ENCODE data around the gene HAUS8. TPM values are rescaled to one million over a fixed set of nuclear protein-coding genes. Genes with fewer than 3 reads are reported as not detected.

HAUS8 gene
- total RNA-seq, 1 experiment from 2014 or later: 19.1 TPM

DNA sequence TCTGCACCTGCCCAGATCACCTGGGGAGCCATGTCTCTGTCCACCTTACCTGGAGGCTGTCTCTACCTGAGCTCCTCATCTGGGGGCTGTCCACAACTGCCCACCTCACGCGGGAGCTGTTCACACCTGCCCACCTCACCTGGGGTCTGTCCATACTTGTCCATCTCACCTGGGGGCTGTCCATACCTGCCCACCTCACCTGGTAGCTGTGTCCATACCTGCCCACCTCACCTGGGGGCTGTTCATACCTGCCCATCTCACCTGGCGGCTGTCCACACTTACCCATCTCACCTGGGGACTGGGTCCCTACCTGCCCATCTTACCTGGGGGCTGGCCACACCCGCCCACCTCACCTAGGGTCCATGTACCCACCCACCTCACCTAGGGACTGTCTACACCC, 38.6 kb downstream of the HAUS8 start:
- no TSS peak for BruUV-seq (replicated peaks)
- H3K27ac ChIP-seq (ENCODE audit: low read length): no peak overlapping the region
- H3K36me3 ChIP-seq (ENCODE audit: low read depth, low read length): no peaks in the 10 kb centered on the region
- H3K79me2 ChIP-seq (ENCODE audit: low read length): no peaks in the 10 kb centered on the region
- H2AFZ ChIP-seq (ENCODE audit: low read length): no peak overlapping the region
- H3K9ac ChIP-seq (ENCODE audit: low read length): no peak overlapping the region
- no peaks in the 10 kb centered on the region for H3K9me3 ChIP-seq (ENCODE audit: low read length)
- no peaks in the 10 kb centered on the region for H3F3A ChIP-seq (ENCODE audit: low read length, unreplicated experiment)
- ATAC-seq: no peak
- TF ChIP-seq, protein P1, sequence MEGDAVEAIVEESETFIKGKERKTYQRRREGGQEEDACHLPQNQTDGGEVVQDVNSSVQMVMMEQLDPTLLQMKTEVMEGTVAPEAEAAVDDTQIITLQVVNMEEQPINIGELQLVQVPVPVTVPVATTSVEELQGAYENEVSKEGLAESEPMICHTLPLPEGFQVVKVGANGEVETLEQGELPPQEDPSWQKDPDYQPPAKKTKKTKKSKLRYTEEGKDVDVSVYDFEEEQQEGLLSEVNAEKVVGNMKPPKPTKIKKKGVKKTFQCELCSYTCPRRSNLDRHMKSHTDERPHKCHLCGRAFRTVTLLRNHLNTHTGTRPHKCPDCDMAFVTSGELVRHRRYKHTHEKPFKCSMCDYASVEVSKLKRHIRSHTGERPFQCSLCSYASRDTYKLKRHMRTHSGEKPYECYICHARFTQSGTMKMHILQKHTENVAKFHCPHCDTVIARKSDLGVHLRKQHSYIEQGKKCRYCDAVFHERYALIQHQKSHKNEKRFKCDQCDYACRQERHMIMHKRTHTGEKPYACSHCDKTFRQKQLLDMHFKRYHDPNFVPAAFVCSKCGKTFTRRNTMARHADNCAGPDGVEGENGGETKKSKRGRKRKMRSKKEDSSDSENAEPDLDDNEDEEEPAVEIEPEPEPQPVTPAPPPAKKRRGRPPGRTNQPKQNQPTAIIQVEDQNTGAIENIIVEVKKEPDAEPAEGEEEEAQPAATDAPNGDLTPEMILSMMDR (conservative IDR thresholded peaks at IDR 0.05; ENCODE audit: low read depth, low read length): no peak
- TF ChIP-seq EZH2 (IDR thresholded peaks at IDR 0.05; ENCODE audit: low read length, unreplicated experiment): no peak
- TF ChIP-seq EZH2phosphoT487 (IDR thresholded peaks at IDR 0.05; ENCODE audit: borderline replicate concordance, low read length): no peak
- no peak overlapping the region for H3K4me2 ChIP-seq (ENCODE audit: low read length)
- CTCF ChIA-PET: no interaction called here
- no peaks in the 10 kb centered on the region for H3K4me1 ChIP-seq (ENCODE audit: insufficient read depth, low read length)
- H4K20me1 ChIP-seq (ENCODE audit: low read length): no peaks in the 10 kb centered on the region
- intact Hi-C loops (cut with micrococcal nuclease): no loop called here
- H3K4me3 ChIP-seq (ENCODE audit: low read length): no peak overlapping the region
- no peaks in the 10 kb centered on the region for H3K9me2 ChIP-seq (replicated peaks; ENCODE audit: low read length)
- POLR2A ChIA-PET (ENCODE audit: unreplicated experiment): no interaction called here
- H3K27me3 ChIP-seq (ENCODE audit: low read length): no peaks in the 10 kb centered on the region
- no peak for DNase-seq

DNA sequence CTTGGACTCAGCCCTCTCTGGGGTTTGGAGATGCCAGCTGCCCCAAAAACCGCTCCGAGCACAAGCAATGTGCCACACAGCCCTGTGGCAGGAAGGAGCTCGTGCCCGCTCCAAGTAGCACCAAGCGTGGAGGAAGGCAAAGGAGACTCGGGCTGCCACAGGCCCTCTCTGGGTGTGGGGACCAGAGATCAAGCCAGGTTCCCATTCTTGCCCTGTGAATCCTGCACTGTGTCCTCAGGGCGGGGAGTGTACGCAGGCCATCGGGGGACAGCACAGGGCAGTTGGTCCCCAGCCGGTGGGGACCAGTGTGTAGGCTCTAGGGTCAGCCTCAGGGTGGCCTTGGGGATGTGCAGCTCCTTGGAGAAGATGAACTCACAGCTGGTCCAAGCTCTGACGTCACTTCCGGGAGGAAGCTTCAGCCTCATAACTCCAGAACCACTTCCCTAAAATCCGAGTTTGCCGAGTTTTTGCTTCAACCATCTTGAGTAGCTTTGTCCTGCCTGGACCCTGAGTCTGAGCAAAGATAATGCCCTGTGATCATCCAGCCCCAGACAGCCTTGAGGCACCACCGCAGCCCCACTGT, 39.3 kb downstream of the HAUS8 start:
- BruUV-seq (replicated peaks): no TSS peak
- Histone ChIP-seq H3K9me2 (replicated peaks; ENCODE audit: low read length) (no peaks in the 10 kb centered on the region), H3K4me2 (ENCODE audit: low read length) (no peak overlapping the region), H3K27ac (ENCODE audit: low read length) (no peak overlapping the region), H3K9me3 (ENCODE audit: low read length) (no peaks in the 10 kb centered on the region), H3K9ac (ENCODE audit: low read length) (no peak overlapping the region), H4K20me1 (ENCODE audit: low read length) (no peaks in the 10 kb centered on the region), H3K4me1 (ENCODE audit: insufficient read depth, low read length) (no peaks in the 10 kb centered on the region), H3K79me2 (ENCODE audit: low read length) (no peaks in the 10 kb centered on the region), H3K4me3 (ENCODE audit: low read length) (no peak overlapping the region), H2AFZ (ENCODE audit: low read length) (no peak overlapping the region), H3F3A (ENCODE audit: low read length, unreplicated experiment) (no peaks in the 10 kb centered on the region), H3K36me3 (ENCODE audit: low read depth, low read length) (no peaks in the 10 kb centered on the region), H3K27me3 (ENCODE audit: low read length) (no peaks in the 10 kb centered on the region)
- ATAC-seq: no peak
- POLR2A ChIA-PET (ENCODE audit: unreplicated experiment): no interaction called here
- CTCF ChIA-PET: no interaction called here
- intact Hi-C loops (cut with micrococcal nuclease): no loop called here
- no peak for TF ChIP-seq EZH2 (IDR thresholded peaks at IDR 0.05; ENCODE audit: low read length, unreplicated experiment)
- no peak for TF ChIP-seq EZH2phosphoT487 (IDR thresholded peaks at IDR 0.05; ENCODE audit: borderline replicate concordance, low read length)
- TF ChIP-seq, protein P1 (conservative IDR thresholded peaks at IDR 0.05; ENCODE audit: low read depth, low read length): no peak
- DNase-seq: no peak

DNA sequence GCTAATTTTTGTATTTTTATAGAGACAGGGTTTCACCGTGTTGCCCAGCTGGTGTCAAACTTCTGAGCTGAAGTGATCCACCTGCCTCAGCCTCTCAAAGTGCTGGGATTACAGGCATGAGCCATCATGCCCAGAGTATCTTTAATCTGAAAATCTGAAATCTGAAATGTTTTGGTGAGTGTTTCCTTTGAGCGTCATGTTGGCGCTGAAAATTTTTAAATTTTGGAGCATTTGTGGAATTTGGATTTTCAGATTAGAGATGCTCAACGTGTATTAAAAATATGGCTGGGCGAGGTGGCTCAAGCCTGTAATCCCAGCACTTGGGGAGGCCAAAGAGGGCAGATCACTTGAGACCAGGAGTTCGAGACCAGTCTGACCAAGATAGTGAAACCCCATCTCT, 43.5 kb downstream of the HAUS8 start:
- DNase-seq (no peak), ATAC-seq (no peak)
- no peak overlapping the region for H2AFZ ChIP-seq (ENCODE audit: low read length)
- intact Hi-C loops (cut with micrococcal nuclease): no loop called here
- H3K4me1 ChIP-seq (ENCODE audit: insufficient read depth, low read length): no peaks in the 10 kb centered on the region
- no peaks in the 10 kb centered on the region; the same call in 1 of the 2 replicates for H3K27me3 ChIP-seq (ENCODE audit: low read length)
- ChIA-PET CTCF (no interaction called here), POLR2A (ENCODE audit: unreplicated experiment) (no interaction called here)
- no peaks in the 10 kb centered on the region for H3K9me2 ChIP-seq (replicated peaks; ENCODE audit: low read length)
- no peak overlapping the region for H3K27ac ChIP-seq (ENCODE audit: low read length)
- H4K20me1 ChIP-seq (ENCODE audit: low read length): no peaks in the 10 kb centered on the region
- H3K9me3 ChIP-seq (ENCODE audit: low read length): no peaks in the 10 kb centered on the region
- no TSS peak for BruUV-seq (replicated peaks)
- no peak for TF ChIP-seq EZH2phosphoT487 (IDR thresholded peaks at IDR 0.05; ENCODE audit: borderline replicate concordance, low read length)
- no peaks in the 10 kb centered on the region for H3K36me3 ChIP-seq (ENCODE audit: low read depth, low read length)
- no peaks in the 10 kb centered on the region for H3K79me2 ChIP-seq (ENCODE audit: low read length)
- no peaks in the 10 kb centered on the region for H3F3A ChIP-seq (ENCODE audit: low read length, unreplicated experiment)
- no peak overlapping the region for H3K4me2 ChIP-seq (ENCODE audit: low read length)
- no peak overlapping the region for H3K9ac ChIP-seq (ENCODE audit: low read length)
- no peak overlapping the region for H3K4me3 ChIP-seq (ENCODE audit: low read length)

Measured in PC-3 (cell line).